ENCODE measurements around the gene PSMC1. TPM values are rescaled to one million over a fixed set of nuclear protein-coding genes. Genes with fewer than 3 reads are reported as not detected.
"Not testable (repeated sequence)": the region's sequence is repeated elsewhere in the genome, so short reads cannot be mapped to it uniquely, and the experiment has no call there.

Gene PSMC1
- total RNA-seq (2014; rRNA removed; shearing (Covaris generic)): 132 and 154 TPM in 2 replicates
- 167 and 179 TPM in 2 replicates for polyA plus RNA-seq (2016; fragmentation: Nextera tagmentation; extraction: Ambion mirVana)

DNA sequence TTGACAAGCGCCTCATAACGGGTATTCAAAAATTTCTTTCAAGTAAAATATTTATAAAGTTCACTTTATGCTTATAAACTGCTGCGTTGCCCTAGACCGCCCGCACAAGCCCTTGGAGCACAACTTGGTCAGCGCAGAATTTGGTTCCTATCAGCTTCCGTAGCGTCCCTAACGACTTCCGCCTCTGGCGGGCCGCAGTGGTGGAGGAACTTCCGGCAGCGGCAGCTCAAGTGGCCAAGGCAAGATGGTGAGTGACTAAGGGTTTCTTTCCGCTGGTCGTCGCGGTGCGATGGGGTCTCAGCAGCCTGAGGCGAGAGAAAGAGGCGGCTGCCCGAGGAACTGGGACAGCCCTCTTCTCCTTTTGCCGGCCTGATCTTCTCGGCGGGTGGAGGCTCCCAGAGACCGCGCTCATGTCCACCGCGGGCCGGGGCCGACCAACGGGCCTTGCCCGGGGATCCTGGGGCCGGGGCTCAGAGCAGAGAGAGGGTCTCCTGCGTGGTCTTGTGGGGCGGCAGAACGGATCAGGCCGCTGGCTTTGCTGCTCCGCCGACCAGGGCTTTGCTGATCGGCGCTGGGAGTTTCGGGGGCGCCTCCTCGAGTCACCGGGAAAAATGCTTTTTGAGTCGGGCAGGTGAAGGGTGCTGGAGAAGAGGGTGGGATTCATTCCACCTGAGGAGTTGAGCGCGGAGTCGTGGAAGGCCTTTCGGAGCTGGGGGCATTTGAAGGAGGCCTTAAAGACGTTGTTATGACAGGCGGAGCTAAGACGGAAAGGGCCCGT is at the start of gene PSMC1:
Gene PSMC1 (plus strand): TSS at position 200 of the 778 bp plus-strand sequence. CDS start 45 bp downstream, at position 245.
- H3K4me2 ChIP-seq (ENCODE audit: unreplicated experiment): peak within 1 kb of the TSS; percentile 83
- H4K20me1 ChIP-seq (ENCODE audit: insufficient read depth): no peaks in the 10 kb centered on the region
- H3K9me2 ChIP-seq (ENCODE audit: insufficient read depth): no peaks in the 10 kb centered on the region
- peak within 1 kb of the TSS; percentile 70 for H3K27ac ChIP-seq
- 0 to 2% methylated on average over 43 to 54 of the region's 55 CpGs for WGBS, 2 experiments (ENCODE audit: low coverage in 1 of 2, low lambda C conversion rate in 2 of 2, missing lambda C conversion rate in 2 of 2)
- peaks cover 49% of the 10 kb centered on the region for H3K79me2 ChIP-seq (ENCODE audit: insufficient read depth)
- H2AFZ ChIP-seq: peak within 1 kb of the TSS; percentile 97
- in situ Hi-C loops (cut with MboI): no loop called here
- peak; percentile 97 for DNase-seq
- H3K9me3 ChIP-seq (ENCODE audit: low read depth): no peaks in the 10 kb centered on the region
- peaks cover 13% of the 10 kb centered on the region; the same call in 1 of the 2 replicates for H3K4me1 ChIP-seq (ENCODE audit: insufficient read depth)
- H3K36me3 ChIP-seq (ENCODE audit: low read depth): peaks cover 19% of the 10 kb centered on the region
- no peaks in the 10 kb centered on the region for H3F3A ChIP-seq (ENCODE audit: insufficient read depth)
- no peaks in the 10 kb centered on the region for H3K27me3 ChIP-seq (replicated peaks; ENCODE audit: insufficient read depth)
- peak within 1 kb of the TSS; percentile 97 for H3K9ac ChIP-seq
- TF ChIP-seq EZH2 (IDR thresholded peaks at IDR 0.05; ENCODE audit: insufficient read depth, poor library complexity, severe bottlenecking) (no peak), EZH2phosphoT487 (IDR thresholded peaks at IDR 0.05; ENCODE audit: insufficient read depth, low read depth) (no peak)
- H3K4me3 ChIP-seq: peak within 1 kb of the TSS; percentile 93

DNA sequence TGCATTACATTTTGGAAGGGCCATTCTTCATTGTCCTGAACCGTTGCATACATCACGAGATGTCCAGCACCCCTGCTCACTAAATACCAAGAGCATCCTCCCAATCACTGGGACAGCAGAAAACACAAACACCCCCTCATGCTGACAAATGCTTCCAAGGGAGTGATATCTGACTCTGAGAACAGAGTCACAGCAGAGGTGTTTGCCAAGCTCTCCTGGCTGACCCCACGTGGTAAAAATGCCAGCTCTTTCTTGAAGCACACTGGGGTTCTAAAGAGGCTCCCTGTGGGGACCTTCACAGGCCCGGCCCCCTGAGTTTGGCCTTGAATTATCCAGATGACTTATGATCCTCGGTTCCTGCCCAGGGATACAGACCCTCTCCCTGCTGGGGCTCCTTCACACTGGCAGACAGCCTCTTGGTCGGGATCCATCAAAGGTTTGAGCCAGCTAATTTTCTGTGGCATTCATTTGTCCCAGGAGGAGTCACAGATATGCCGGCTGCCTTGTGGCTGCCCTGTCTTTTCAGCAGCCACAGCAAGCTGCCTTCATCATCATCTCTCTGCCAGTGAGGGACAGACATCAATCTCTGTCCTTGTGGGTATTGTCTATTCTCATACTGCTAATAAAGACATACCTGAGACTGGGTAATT is 43.1 kb upstream of the PSMC1 start:
- WGBS, 2 experiments (ENCODE audit: low coverage in 1 of 2, low lambda C conversion rate in 2 of 2, missing lambda C conversion rate in 2 of 2): 26 to 29% methylated on average over 7 of the region's 7 CpGs
- no peak overlapping the region for H3K4me3 ChIP-seq
- H3K27me3 ChIP-seq (replicated peaks; ENCODE audit: insufficient read depth): peaks cover 4% of the 10 kb centered on the region; the same call in 1 of the 2 replicates
- no peaks in the 10 kb centered on the region for H4K20me1 ChIP-seq (ENCODE audit: insufficient read depth)
- no peak overlapping the region for H3K27ac ChIP-seq
- H3K9me2 ChIP-seq (ENCODE audit: insufficient read depth): no peaks in the 10 kb centered on the region
- in situ Hi-C loops (cut with MboI): no loop called here
- TF ChIP-seq EZH2phosphoT487 (IDR thresholded peaks at IDR 0.05; ENCODE audit: insufficient read depth, low read depth): no peak
- no peak for TF ChIP-seq EZH2 (IDR thresholded peaks at IDR 0.05; ENCODE audit: insufficient read depth, poor library complexity, severe bottlenecking)
- no peaks in the 10 kb centered on the region for H3K9me3 ChIP-seq (ENCODE audit: low read depth)
- H2AFZ ChIP-seq: no peak overlapping the region
- no peak for DNase-seq
- no peaks in the 10 kb centered on the region for H3F3A ChIP-seq (ENCODE audit: insufficient read depth)
- no peaks in the 10 kb centered on the region for H3K79me2 ChIP-seq (ENCODE audit: insufficient read depth)
- H3K4me2 ChIP-seq (ENCODE audit: unreplicated experiment): no peak overlapping the region
- no peaks in the 10 kb centered on the region for H3K4me1 ChIP-seq (ENCODE audit: insufficient read depth)
- H3K36me3 ChIP-seq (ENCODE audit: low read depth): no peaks in the 10 kb centered on the region
- no peak overlapping the region for H3K9ac ChIP-seq

DNA sequence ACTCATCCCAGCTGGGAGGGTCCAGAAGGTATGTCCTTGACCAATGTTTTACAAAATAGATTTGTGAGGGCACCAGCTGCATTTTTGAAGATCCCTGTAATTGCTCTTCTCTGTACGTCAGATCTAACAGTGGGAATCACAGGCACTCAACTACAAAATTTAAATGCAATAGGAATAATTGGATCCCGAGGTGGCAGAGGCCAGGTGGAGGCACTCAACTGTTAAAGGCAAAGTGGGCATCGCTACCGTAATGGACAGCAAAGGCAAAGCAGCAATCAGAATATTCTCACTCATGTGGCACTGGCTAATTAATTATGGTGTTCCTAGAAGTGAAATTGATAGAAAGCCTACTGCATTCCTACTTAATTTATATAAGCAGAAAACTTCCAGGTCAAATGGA is 27.9 kb upstream of the PSMC1 start:
- Histone ChIP-seq H3K9ac (no peak overlapping the region), H3K27ac (no peak overlapping the region), H2AFZ (no peak overlapping the region), H3F3A (ENCODE audit: insufficient read depth) (no peaks in the 10 kb centered on the region), H3K27me3 (replicated peaks; ENCODE audit: insufficient read depth) (peaks cover 5% of the 10 kb centered on the region; the same call in 1 of the 2 replicates), H3K4me1 (ENCODE audit: insufficient read depth) (no peaks in the 10 kb centered on the region), H4K20me1 (ENCODE audit: insufficient read depth) (no peaks in the 10 kb centered on the region), H3K9me3 (ENCODE audit: low read depth) (no peaks in the 10 kb centered on the region), H3K4me2 (ENCODE audit: unreplicated experiment) (no peak overlapping the region), H3K4me3 (no peak overlapping the region), H3K9me2 (ENCODE audit: insufficient read depth) (no peaks in the 10 kb centered on the region), H3K36me3 (ENCODE audit: low read depth) (no peaks in the 10 kb centered on the region), H3K79me2 (ENCODE audit: insufficient read depth) (no peaks in the 10 kb centered on the region)
- TF ChIP-seq EZH2 (IDR thresholded peaks at IDR 0.05; ENCODE audit: insufficient read depth, poor library complexity, severe bottlenecking) (no peak), EZH2phosphoT487 (IDR thresholded peaks at IDR 0.05; ENCODE audit: insufficient read depth, low read depth) (no peak)
- in situ Hi-C loops (cut with MboI): loop anchor here (10.0 kb wide), 1 partner anchor 254 kb away; no protein-coding TSS in a partner anchor
- WGBS, 2 experiments (ENCODE audit: low coverage in 1 of 2, low lambda C conversion rate in 2 of 2, missing lambda C conversion rate in 2 of 2): 55 to 57% methylated on average over 4 of the region's 4 CpGs
- no peak for DNase-seq

DNA sequence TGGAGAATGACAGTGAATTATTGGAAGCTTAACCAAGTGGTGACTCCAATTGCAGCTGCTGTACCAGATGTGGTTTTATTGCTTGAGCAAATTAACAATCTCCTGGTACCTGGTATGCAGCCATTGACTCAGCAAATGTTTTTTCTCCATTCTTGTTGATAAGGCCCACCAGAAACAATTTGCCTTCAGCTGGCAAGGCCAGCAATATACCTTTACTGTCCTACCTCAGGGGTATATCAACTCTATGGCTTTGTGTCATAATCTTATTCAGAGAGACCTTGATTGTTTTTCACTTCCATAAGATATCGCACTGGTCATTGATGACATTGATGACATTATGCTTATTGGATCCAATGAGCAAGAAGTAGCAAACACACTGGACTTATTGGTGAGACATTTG is 26.4 kb upstream of the PSMC1 start:
- not testable (repeated sequence) for H3K9me2 ChIP-seq (ENCODE audit: insufficient read depth); DNase-seq; H3K4me2 ChIP-seq (ENCODE audit: unreplicated experiment); H4K20me1 ChIP-seq (ENCODE audit: insufficient read depth); H2AFZ ChIP-seq; H3K9me3 ChIP-seq (ENCODE audit: low read depth); H3K4me1 ChIP-seq (ENCODE audit: insufficient read depth); H3K27ac ChIP-seq; H3K4me3 ChIP-seq; H3K9ac ChIP-seq; H3F3A ChIP-seq (ENCODE audit: insufficient read depth); H3K36me3 ChIP-seq (ENCODE audit: low read depth); H3K79me2 ChIP-seq (ENCODE audit: insufficient read depth)
- in situ Hi-C loops (cut with MboI): loop anchor here (10.0 kb wide), 1 partner anchor 255 kb away; no protein-coding TSS in a partner anchor
- 57 to 89% methylated on average over 1 of the region's 1 CpG for whole genome bisulfite sequencing, 2 experiments (ENCODE audit: low coverage in 1 of 2, low lambda C conversion rate in 2 of 2, missing lambda C conversion rate in 2 of 2)
- H3K27me3 ChIP-seq (replicated peaks; ENCODE audit: insufficient read depth): peaks cover 16% of the 10 kb centered on the region; the same call in 1 of the 2 replicates

All from GM23248 (cell line).